Loucy (cell line): Measurements from ENCODE around the gene ATPAF2.

Source experiments
- EZH2phosphoT487 ChIP-seq: fragments of 200-600 bp; IDR thresholded peaks from 2 replicates; pipeline ENCODE4 v1.6.1; 2018; ENCODE audit warnings: antibody characterized with exemption, mild to moderate bottlenecking, moderate library complexity, borderline replicate concordance
- TF ChIP-seq, protein P1 (sequence below): fragments of 200-600 bp; sonication (generic); conservative IDR thresholded peaks from 2 replicates; pipeline ENCODE4 v1.5.1; 2014; ENCODE audit warnings: mild to moderate bottlenecking, antibody characterized with exemption, low read length

GRCh38 chr17:18076936-18077335 lies 38.0 kb upstream of the ATPAF2 start:
- TF ChIP-seq, protein P1, sequence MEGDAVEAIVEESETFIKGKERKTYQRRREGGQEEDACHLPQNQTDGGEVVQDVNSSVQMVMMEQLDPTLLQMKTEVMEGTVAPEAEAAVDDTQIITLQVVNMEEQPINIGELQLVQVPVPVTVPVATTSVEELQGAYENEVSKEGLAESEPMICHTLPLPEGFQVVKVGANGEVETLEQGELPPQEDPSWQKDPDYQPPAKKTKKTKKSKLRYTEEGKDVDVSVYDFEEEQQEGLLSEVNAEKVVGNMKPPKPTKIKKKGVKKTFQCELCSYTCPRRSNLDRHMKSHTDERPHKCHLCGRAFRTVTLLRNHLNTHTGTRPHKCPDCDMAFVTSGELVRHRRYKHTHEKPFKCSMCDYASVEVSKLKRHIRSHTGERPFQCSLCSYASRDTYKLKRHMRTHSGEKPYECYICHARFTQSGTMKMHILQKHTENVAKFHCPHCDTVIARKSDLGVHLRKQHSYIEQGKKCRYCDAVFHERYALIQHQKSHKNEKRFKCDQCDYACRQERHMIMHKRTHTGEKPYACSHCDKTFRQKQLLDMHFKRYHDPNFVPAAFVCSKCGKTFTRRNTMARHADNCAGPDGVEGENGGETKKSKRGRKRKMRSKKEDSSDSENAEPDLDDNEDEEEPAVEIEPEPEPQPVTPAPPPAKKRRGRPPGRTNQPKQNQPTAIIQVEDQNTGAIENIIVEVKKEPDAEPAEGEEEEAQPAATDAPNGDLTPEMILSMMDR = no peak
- no peak for TF ChIP-seq EZH2phosphoT487
